Measurements from ENCODE around the gene CGNL1.

Gene CGNL1

DNA sequence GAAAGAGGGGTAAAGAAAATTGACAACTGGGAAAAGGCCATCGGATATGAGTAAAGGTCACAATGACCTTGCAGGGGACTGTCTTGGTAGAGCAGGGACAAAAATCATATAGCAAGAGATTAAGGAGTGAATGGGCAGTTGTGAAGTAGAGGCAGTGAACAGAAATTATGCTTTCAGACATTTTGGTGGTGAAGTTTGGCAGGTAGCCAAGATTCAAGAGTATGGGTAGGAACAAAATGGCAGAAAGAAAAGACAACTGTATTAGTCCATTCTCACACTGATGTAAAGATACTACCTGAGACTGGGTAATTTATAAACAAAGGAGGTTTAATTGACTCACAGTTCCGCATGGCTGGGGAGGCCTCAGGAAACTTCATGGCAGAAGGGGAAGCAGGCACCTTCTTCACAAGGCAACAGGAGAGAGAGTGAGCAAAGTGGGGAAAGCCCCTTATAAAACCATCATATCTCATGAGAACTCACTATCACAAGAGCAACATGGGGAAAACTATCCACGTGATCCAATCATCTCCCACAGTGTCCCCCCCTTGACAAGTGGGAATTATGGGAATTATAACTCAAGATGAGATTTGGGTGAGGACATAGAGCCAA, 84.0 kb downstream of the CGNL1 start:
- DNase-seq: no peak

DNA sequence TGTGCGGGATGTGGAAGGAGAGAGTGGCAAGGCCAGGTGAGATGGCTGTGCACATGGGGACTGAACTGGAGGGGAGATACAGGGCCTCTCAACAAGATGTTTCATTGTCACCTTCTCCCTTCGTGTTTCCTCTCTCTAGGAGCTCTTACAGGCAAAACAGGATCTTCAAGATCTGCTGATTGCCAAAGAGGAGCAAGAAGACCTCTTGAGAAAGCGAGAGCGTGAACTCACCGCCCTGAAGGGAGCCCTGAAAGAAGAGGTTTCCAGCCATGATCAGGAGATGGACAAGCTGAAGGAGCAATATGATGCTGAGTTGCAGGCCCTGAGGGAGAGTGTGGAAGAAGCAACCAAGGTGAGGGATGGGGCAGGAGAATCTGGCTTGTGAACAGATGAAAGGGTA, 85.2 kb downstream of the CGNL1 start:
- DNase-seq: no peak

DNA sequence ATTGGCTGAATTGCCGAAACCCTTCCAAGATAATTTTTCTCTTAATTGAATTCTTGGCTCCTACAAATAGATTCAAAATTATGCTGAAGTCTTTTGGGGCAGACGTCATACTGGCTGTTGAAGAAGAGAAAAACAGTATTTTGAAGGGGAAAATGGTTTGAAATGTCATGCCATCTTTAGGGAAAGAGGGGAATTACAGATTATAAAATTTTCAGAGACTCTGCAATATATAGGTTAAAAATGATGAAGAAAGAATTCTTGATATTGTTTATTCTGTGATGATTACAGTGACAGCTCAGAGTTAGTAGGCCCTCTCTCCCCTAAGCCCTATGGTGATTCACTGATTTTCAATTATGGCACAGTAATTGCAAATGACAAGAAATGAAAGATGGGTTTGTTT, 86.1 kb downstream of the CGNL1 start:
- DNase-seq: no peak

DNA sequence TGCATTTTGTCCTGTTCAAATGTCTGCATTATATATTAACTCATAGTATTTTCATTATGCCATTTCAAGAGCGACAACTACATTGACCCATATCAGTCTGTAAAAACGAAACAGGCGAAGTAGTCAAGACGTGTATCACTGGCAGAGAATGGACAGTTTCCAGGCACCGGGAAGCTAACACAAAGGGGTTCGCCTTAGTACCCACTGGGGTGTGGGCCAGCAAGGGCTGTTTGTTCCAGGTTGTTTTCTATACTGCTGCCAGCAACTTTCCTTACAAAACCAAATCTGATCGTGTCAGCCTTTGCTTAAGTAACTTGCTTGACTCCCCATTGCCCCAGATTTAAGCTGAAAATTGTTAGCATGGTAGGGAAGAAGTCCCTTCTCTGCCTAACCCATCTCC, 87.1 kb downstream of the CGNL1 start:
- DNase-seq: no peak

DNA sequence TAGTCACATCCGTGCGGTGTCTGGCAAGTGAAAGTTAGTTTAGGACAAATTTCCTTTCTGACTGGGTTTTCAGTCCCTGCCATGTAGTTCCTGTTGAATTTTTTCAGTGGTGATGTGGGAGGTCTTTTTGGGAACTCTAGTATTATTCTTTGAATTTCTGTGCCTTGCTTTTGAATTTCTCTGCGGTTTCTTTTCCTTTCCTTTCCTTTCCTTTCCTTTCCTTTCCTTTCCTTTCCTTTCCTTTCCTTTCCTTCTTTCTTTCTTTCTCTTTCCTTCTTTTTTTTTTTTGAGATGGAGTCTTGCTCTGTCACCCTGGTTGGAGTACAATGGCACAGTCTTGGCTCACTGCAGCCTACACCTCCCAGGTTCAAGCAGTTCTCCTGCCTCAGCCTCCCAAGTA, 88.2 kb downstream of the CGNL1 start:
- no peak for DNase-seq

DNA sequence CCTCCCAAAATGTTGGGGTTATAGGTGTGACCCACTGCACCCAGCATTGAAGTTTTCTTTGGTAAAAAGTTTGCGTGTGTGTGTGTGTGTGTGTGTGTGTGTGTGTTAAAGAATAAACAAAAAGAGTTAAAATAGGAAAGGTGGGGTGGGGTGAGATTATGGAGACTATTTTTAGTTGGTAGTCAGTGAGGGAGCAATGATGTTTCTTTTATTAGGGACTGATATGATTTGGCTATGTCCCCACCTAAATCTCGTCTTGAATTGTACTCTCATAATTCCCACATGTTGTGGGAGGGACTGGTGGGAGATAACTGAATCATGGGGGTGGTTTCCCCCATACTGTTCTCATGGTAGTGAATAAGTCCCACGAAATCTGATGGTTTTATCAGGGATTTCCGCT, 92.2 kb downstream of the CGNL1 start:
- DNase-seq: no peak

DNA sequence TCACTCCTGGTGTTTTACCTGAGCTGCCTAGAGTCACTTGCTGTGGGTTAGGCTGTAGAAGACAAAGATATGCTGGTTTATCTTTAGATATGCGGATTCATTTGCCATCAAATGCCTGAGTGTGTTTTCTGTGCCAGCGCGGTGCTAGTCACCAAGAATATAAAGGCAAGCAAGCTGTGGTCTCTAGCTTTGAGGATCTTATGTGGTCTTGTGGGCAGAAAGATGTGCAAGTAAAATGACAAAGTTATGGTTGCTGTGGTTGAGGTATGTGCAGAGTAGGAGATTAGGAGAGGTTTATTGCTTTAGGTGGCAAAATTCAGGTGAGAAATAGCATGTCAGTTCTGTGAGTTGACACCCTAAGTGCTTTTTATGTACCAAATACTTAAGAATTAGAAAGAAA, 94.2 kb downstream of the CGNL1 start:
- DNase-seq: no peak

DNA sequence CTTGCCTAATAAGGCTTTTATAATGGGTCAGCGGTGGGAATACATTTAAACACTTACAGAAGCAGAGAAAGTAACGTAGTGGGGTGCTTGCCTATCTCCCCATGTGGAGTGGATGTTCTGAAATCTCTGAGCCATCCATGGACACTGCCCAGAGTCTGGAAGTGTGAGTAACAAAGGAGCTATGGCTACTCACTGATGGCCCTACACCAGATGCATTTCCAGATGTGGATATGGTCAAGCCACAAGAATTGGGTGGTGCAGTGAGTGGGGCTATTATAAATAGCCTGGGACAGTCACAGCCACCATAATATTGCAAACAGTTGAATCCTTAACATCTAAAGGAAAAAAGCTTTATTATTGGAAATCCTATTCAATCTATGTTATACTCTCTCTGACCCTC, 96.6 kb downstream of the CGNL1 start:
- DNase-seq: no peak

DNA sequence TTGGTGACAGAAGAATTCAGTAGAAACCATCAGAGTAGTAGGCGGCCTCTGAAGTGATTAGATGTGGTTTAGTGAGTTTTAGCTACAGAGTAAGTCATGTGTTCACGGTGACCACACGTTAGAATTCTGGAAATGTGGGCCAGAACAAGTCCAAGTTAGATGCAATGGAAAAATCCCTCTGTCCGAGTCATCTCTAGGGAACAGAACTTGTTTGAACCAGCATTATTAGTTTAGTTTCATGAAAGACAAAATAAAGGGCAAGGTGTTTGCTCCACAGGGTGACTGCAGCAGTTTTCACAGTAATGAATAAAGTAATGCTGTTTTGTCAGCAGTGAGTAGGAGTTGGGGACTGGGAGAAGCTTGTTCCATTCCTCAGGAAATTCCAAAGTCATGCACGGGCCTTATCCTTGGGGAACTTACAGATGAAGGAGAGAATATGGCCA, 100.2 kb downstream of the CGNL1 start:
- no peak for DNase-seq

DNA sequence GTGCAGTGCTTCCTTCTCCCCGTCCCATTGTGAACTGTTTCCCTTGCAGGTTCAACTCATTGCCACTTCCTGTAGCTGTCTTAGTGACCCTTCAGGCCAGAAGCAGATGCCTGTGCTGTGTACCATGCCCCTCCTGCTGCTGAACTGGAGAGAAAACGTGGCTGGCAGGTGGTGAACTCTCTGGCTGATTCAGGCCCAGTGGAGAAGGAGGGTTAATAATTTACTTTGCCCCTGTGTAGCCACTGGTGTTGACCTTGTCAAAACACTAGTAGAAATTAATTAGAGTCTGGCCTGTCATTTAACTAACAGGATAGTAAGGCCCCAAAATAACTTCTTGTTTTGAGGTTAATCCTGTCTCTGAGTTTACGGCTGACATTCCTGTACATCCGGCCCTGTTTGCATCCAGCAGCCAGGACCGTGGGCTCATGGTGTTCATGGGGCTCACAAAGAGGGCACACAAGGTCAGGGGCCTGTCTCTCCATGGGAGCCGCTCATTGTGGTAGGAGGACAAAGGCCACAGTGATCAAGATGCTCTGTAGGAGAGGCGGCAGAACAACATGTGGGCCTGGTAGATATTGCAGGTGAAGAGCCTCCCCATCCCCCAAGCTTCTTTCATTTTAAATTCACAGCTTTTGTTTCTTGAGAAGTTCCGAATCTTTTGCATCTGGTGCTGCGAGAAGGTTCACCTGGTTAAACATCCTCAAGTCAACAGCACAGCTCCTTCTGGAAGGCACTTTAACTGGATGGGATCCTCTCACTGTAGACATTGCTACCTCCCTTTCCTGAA, 101.6 kb downstream of the CGNL1 start:
- no peak for DNase-seq

DNA sequence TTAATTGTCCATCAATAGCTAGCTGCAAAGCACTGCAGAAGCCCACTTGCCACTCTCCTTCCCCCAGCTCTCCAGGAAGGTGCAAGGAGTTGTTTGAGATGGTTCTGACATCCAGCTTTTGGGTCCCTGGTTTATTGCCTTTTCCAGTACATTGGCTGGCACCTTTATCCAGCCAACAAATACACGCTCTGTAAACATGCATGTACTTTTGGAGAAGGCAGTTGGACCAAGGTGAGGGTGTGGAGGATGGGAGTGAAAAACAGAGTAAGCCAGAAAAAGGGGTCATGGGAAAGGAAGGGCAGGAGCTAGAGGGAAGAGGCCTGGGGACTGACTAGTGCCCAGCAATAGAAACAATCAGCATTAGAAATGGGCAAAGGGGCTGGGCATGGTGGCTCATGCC, 102.7 kb downstream of the CGNL1 start:
- DNase-seq: no peak

DNA sequence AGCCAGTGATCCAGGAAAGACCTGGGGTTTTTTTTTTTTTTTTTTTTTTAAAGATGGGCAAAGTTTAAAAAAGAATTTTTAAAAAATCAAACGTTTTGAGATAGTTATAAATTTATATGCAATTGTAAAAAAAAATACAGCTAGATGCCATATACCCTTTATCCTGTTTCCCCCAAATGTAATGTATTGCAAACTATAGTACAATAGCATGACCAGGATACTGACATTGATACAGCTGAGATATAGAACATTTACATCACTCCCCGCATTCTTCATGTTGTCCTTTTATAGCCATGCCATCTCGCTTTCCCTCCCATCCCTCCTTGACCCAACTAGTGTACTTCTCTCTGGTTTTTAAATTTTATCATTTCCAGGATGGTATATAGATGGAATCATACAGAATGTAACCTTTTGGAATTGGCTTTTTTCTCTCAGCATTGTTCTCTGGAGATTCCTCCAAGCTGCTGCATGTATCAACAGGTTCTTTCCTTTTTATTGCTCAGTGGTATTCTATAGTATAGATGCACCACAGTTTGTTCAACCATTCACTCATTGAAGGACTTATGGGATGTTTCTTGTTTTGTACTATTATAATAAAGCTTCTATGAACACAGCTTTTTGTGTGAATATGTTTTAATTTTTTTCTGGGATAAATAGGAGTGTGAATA, 104.9 kb downstream of the CGNL1 start:
- no peak for DNase-seq

DNA sequence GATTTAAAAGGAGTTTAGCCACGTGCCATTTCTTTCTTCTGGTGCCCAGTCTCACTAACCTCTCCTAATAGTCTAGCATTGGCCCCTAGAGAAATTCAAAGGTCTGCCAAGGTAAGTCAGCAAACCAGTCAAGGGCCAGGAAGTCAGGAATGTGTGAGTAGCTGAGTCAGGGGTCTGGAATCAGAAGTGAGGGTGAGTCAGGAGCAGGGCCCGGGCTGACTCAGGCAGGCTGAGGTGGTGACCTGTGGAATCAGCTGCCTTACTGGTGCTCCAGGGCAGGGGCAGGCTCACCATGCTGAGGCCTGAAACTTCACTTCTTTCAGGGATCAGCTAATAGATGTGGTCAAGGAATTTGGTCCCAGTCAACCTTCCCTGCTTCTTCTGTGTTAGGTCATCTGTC, 109.6 kb downstream of the CGNL1 start:
- no peak for DNase-seq

DNA sequence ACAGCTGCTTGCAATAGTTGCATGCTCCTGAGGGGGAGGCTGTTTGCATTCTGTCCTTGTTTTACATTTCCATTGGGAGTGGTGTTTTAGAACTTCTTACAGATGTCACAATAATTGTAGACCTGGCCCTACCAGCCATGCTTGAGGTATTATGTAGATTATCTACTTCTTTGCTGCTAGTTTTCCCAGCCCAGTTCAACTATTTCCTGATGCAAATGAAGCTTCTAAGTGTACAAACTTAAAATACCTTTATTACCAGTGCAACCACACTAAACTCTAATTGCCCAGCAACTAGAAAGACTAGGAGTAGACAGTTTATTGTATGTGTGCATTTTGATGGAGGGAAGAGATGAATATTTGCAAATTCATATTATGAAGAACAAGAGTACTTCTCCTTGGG, 110.5 kb downstream of the CGNL1 start:
- no peak for DNase-seq

DNA sequence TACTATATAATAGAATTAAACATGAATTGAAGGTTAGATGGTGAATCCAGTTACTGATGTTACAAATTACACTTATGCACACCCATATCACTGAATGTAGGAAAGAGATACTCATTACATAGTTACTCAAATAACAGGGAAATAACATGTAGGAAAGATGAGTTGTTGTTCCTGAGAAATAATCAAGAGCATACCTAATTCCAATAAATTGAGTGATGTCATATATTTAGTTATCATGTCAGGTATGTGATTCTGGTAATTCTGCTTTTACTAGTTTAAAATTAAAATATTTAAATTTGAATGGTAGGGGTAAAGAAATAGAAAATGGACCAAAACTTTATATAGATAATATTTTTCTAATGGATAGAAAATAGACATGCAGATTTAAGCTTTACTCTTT, 112.8 kb downstream of the CGNL1 start:
- DNase-seq: no peak

DNA sequence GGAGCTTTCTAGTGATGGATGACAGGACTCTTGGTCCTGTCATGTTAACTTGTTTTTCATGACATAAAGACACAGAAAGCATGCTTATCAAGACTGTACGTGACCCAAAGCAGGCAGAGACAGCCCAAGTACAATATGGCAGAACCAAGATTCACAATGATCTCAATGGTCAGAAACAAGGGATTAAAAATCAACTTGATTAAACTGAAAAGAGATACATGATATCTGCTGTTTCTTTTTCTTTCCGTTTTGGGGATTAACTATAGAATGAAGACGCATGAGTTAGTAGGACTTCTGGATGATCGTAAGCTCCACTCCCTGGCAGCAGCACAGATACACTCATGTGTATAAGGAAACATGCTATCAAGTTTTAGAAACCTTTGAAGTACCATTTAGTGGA, 117.0 kb downstream of the CGNL1 start:
- no peak for DNase-seq

DNA sequence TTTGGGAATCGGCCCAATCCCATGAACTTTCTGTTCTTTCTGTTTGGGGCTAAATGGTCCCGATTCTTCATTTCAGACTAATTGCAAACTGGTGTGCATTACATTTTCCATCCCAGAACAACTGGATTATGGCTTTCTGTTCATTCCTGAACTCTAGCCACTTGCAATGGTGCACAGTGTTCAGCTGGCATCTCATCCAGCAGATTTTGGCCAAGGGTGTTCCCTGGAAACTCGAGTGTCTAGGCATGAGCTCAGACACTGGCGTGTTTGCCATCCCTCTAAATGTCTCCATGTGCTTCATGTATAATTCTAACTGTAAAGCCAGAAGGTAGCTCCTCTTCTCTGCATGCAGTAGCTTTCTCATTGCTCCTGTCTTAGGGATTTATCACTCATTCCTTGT, 118.3 kb downstream of the CGNL1 start:
- DNase-seq: no peak

DNA sequence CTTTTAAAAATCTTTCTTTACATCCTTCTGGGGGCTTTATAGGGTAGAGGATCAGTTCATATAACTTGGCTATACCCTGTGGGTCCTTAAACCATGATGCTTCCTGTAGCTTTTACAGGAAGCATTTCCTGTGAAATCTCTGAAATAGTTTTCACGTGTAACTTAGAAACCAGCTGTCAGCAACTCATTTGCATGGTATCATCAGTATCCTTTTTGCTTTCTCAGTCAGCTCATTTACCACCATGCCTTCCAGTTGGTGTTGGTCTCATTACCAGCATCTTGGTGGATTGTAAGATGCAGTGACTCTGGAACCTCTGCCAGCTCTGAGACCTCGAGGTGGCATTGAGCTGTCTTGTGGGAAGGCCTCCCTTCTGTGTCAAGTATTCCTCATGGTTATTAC, 118.7 kb downstream of the CGNL1 start:
- DNase-seq: no peak

DNA sequence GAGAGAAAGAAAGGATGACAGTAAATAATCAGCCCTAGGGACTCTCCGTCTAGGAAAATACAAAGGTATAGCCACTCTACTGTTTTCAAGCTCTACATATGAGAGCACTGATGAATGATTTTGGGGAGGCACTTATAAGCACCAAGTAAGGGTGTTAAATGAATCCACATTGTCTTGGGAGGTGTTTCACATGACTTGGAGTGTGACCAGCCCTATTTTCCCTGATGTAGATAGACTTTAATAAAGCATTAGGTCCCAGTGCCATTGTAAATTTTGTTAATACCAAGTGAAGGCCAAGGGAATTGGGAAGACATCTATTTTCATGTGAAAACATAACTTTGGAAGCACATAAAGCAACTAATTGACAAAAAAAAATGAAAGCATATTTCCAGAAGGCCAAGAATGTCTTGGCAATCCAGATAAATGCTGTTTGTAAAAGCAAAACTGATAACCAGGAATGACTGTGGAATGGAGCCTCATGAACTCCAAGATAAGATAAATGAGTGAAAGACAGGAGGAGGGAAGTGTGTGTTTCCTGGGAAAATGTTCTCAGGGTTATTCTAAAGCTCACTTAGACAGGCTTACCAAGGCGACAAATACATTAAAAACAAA, 119.4 kb downstream of the CGNL1 start:
- DNase-seq: no peak

DNA sequence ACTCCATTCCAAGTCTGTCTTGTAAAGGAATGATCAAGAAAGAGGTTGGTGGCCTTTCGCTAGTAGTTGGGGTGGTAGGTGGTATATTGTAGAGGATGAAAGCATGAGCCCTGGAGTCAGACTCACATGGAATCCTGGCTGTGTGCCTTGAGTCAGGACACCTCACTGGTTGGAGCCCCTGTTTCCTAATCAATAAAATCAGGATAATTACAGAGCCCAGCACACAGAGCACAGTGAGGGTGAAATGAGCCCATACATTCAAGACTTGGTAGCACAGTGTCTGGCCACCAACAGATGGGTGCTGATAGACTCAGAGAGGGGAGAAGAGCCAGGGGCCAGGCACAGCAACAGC, 120.3 kb downstream of the CGNL1 start:
- DNase-seq: no peak

DNA sequence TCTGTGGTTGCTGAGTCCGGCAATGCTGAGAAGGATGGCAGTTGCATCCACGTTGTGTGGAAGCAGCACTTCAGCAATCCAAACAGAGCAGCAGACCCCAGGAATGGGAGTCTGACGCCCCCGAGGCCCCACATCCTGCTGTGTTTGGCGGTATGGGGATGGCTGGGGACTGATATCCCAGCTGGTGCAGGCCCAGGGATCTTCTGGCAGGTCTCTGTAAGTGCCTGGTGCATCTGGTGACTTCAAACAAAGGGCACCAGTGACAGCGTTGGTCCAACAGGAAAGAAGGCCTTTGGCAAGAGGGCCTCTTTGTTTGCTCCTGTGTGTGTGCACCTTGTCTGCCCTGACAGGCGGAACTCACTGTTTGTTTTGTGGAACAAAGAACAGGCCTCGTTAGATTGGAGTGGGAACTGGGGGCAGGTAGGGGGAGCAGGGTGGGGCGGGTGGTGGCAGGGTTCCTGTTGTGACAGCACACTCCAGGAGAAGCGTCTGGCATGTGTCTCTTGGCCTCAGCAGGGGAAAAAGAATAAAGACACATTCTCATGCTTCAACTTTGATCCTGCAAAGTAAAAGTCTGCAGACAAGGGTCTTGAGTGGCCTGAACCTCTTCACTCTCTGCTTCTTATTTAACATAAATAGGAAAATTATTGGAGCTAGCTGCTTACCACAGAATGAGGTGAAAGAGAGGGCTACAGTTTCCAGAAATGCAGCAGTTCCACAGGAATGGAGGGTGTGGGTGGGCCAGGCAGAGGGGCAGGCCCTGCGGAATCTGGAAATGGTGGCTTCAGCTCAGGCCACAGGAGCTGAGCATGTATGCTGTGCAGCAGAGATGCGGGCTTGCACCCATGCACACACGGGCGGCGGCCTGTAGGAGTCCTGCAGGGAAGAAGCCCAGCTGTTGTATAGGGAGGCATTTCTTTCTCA, 120.9 kb downstream of the CGNL1 start:
- DNase-seq: no peak

DNA sequence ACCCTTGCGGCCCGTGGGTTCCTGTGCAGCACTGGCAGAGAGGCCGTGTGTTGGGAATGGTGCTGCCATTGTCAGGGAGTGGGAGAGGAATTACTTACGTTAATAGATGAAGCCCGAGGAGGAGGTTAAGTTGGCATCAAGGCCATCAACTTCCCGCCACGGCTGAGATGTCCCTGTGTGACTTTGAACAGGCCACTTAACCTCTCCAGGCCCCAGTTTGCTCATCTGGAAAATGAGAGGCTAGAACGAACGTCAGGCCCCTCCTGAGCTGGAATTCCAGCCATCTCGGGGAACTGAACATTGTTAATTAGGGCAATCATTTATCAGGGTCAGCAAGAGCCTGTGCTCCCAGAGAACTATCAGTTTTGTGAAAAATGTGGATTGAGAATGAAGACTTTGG, 124.0 kb downstream of the CGNL1 start:
- DNase-seq: no peak

All from stimulated activated CD4-positive, alpha-beta T cell treated with anti-CD3 and anti-CD28 coated beads, Interleukin-1b, Interleukin-23, amount 100 ng/mL, for 48 hours (primary cell).